ENCODE results near the gene ITM2B.

ITM2B gene

GRCh38 chr13:48315969-48316650 lies 83.1 kb downstream of the ITM2B start:
- FAIRE-seq, result no peak

- FAIRE-seq, result no peak
These were observed 84.0 kb downstream of the ITM2B start for GRCh38 chr13:48316826-48317510.

- FAIRE-seq, result no peak
These were observed 84.7 kb downstream of the ITM2B start for GRCh38 chr13:48317511-48318376.

GRCh38 chr13:48318377-48318811 lies 85.4 kb downstream of the ITM2B start:
- FAIRE-seq, result no peak

- no peak for FAIRE-seq
These were observed 86.0 kb downstream of the ITM2B start for GRCh38 chr13:48318821-48319511.

All from endometrium (tissue), 2 donors.